GM19438 (cell line): ENCODE results near the gene LRFN5.
"Not testable (repeated sequence)": the region's sequence is repeated elsewhere in the genome, so short reads cannot be mapped to it uniquely, and the experiment has no call there.

Experiments
- ATAC-seq: cut with Tn5 transposase; IDR thresholded peaks from one replicate; pipeline ENCODE4 v1.9.1; 2021; ENCODE audit warnings: low read depth; ENCODE audit not compliant: unreplicated experiment

LRFN5 gene

DNA sequence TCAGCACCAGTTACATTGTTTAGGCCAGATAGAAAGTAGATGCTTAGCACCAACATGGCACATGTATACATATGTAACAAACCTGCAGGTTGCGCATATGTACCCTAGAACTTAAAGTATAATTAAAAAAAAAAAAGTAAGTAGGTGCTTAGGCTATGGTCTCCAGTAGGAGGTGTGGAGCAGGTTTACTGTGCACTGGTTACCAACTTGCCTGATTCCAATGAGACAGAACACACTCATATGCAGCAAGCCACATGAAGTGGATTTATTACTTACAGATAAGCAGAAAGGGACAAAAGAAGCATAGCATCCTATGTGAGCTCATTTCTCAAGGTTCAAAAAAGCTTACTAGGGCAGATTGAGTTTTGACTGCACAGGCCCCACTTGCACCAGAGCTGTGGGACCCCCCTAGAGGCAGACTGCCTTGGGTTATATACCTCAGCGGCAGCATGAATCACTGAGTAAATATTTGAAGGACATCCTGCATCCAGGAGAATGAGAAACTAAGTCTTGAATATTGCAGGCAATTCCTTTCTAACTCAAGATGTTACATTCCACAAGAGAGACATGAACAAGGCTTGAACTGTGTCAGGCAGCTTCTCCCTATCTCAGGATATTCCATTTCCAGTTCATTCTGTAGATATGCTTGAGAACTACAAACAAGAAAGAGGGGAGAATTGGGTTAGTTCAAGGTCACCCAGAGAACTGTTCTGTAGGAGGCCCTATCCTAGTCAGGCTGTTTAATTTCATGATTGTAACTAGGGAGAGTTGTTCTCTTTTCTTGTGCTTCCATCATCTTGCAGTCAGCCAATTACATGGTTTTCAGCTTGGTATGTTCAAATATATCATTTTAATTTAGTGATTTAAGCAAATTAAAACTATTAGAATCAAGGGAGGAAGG lies 30.1 kb downstream of the LRFN5 start:
- ATAC-seq, result no peak

DNA sequence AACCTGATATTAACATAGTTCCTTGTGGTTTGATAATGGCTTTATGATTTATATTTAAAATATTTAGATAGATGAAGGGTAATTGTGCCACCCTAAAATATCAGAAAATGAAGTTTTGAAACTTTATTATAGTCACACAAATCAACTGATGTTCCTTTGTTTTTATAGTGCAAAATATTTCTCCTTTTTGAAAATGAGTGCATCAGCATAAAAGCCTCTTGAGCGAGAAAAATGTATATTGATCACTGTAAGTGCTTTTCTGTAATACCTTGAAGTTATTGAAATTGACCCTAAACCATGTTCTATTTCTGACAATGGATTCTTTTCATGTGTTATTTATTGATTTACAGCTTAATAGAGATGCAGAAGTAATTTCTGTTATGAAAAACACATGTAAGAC lies 35.0 kb downstream of the LRFN5 start:
- no peak for ATAC-seq

DNA sequence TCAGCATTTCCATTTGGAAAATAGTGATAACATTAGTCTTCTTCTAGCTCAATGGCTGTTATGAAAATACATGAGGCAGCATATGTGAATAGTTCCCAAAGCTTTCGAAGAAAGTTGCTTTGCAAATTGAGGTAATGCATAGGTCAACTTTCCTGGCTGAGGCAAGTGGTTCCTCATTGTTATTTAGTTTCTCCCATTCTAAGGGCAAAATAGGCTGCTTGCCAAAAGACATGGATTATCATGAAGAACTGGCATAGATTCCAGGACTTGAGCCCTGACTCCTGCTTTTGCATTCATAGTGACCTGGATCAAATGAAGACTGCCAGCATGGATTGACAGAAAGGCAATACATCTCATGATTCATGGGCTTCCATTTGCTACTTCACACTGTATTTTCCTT lies 35.7 kb downstream of the LRFN5 start:
- ATAC-seq, result no peak

DNA sequence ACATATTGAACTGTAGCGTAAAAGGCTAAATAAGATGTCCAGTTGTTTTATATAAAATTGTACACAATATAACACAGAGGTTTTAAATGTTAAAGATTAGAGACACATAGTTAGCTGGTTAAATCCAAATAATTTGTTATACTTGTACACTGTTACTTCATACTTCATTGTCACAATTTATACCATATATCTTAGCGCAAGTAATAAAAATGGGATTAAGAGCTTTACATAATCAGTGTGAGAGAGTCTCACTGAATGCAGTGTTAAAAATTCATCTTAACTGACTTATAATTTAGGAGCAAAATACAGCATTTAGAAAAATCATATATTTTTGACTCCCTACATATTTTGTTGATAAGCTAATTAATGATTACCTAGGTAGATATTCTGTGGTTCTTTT lies 36.1 kb downstream of the LRFN5 start:
- ATAC-seq, result no peak

DNA sequence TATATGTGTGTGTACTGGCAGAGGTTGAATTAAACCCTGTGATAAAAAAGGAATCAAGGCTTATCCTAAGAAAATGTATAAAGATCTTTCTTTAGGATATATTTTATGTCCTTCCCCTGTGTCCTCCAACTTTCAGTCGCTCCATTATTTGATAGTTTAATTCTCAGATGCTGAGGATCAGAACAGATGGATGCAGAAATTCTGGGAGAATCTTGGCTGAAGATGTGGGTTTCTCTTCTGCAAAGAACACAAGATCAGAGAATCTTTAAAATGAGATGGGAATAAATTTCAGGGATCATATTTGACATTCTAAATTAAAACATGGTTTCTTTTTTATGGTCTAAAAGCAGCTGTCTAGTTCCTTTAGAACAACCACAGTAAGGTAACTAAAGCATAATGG lies 37.9 kb downstream of the LRFN5 start:
- ATAC-seq, result no peak

DNA sequence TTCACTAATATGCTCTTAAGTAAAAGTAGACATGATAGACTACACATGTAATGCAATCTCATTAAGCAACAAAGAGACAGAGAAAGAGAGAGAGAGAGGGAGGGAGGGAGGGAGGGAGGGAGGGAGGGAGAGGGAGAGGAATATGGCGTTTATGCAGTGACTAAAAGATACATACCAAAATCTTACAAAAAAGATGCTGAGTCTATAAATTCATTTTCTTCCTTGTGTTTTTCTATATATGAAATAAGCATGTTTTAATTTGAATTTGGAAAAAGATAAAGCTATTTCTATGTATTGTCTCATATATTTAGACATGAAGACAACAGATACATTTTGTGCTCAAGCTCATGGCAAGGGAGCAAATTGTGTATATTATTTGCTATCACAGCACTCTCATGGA lies 44.1 kb downstream of the LRFN5 start:
- no peak for ATAC-seq

DNA sequence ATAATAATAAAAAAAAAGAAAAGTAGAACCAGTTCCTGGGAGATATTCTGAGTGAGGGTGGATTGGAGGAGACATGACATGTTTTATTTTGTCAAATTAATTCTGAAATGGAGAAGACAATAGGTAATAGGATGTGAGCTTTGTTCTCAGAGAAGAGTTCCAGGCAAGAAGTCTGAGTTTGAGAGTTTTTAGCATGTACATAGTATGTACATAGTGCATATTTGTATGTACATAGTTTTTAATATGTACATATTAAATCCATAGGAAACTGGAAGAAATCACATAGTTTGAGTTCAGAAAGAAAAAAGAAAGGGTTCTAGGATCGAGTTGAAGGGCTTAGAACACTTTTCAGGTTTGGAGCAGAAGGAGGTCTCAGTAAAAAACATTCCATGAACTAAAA lies 47.5 kb downstream of the LRFN5 start:
- ATAC-seq, result no peak

DNA sequence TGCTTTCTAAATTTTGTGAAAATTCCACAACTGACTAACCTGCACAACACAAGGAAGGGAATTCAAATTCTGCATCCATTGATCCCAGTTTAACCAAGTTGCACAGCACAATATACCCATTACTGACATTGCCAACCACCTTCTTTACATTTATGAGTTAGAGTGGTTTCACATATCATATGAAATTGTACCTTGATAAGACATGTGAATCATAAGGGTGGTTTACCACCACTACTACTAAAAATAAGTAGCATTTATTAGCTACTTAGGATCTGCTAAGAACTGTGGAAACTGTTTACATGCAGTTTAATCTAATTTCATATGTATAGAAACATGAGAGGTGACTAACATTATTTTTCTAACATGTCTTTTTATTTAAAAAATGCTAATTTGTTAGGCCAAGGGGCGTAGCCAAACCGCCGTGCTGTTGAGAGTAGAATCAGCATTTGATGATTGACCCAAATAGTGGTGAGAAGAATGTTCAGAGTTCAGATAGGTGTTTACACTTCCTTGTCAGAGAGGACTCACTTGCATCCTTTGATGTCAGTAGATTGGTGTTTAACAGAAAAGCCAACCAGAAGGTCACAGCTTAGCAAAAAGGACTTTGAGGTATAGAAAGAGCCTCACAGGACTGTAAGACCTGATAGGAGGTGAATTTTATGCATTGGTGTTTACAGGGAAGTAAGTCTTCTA lies 56.2 kb downstream of the LRFN5 start:
- ATAC-seq, result no peak

DNA sequence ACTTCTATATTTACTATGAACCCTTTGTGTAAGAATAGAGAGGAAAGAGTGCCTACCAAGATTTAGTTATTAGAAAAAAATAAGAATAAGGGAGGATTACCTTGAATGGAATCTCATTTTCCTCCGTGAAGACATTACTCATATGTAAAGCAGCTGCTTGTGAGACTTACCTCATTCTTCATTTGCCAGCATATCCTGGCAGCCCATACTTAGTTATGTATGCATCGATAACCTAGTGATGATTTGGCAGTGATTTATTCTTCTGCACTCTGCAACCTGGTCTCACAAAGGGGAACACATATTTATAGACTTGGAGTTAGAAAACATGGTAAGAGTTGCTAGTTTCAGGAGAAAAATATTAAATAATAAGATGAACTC lies 56.8 kb downstream of the LRFN5 start:
- ATAC-seq, result no peak

DNA sequence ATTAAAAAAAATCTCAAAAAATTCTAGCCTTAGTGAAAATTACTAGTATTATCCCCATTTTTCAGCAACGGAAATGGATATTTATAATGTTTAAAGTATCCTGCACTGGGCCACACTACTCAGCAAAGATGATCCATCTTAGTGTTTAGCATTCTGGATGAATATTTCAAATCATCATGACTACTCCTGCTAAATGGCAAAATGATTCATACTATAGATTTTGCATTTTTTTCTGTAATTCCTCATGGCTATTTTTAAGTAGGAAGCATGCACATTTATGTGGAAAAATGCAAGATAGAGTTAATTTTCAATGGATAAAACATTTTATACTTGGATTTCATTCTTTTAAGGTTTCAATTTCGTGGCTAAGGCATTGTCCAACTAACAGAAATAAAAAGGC lies 59.6 kb downstream of the LRFN5 start:
- ATAC-seq, result no peak

DNA sequence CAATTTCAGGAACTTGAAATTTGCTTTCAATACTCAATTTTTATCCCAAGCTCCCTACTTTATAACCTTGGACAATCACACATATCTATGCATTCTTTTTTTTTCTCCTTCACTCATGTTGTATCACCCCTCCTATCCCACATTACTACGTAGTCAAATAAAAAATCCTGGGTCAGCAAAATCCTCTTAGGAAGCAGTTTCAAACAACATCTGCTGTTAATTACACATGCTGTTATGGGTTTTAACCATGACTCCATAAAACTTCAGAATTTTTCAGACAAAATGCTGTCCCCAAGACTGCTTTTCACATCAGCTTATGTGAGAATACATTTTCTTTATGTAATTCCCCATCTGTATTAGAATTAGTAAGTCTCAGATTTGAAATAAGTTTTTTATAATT lies 61.7 kb downstream of the LRFN5 start:
- ATAC-seq, result no peak

DNA sequence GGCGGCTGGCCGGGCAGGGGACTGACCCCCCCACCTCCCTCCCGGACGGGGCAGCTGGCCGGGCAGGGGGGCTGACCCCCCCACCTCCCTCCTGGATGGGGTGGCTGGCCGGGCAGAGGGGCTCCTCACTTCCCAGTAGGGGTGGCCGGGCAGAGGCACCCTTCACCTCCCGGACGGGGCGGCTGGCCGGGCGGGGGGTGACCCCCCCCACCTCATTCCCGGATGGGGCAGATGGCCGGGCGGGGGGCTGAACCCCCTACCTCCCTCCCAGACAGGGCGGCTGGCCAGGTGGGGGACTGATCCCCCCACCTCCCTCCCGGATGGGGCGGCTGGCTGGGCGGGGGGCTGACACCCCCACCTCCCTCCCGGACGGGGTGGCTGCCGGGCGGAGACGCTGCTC lies 66.9 kb downstream of the LRFN5 start:
- not testable (repeated sequence) for ATAC-seq

DNA sequence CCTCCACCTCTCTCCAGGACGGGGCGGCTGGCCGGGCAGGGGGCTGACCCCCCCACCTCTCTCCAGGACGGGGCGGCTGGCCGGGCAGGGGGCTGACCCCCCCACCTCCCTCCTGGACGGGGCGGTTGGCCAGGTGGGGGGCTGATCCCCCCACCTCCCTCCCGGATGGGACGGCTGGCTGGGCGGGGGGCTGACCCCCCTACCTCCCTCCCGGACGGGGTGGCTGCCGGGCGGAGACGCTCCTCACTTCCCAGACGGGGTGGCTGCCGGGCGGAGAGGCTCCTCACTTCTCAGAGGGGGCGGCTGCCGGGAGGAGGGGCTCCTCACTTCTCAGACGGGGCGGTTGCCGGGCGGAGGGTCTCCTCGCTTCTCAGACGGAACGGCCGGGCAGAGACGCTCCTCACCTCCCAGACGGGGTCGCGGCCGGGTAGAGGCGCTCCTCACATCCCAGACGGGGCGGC lies 67.9 kb downstream of the LRFN5 start:
- ATAC-seq, result not testable (repeated sequence)

DNA sequence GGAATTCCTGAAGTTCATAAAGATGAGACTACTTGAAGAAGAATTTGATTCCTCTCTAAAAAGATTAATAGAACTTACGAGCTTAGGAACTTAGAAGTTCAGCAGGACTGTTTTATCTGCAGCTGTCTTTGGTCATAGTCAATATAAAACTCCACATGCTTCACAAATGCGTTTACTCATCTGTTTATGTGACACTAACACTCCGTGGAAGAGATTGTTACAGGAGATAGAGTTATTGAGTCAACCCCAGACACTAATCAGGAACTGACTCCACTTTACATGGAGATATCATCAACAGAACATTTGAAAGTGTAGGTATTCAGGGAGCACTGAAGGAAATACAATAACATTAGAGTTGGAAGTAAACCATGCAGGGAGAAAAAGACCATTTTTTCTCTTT lies 92.8 kb downstream of the LRFN5 start:
- no peak for ATAC-seq

DNA sequence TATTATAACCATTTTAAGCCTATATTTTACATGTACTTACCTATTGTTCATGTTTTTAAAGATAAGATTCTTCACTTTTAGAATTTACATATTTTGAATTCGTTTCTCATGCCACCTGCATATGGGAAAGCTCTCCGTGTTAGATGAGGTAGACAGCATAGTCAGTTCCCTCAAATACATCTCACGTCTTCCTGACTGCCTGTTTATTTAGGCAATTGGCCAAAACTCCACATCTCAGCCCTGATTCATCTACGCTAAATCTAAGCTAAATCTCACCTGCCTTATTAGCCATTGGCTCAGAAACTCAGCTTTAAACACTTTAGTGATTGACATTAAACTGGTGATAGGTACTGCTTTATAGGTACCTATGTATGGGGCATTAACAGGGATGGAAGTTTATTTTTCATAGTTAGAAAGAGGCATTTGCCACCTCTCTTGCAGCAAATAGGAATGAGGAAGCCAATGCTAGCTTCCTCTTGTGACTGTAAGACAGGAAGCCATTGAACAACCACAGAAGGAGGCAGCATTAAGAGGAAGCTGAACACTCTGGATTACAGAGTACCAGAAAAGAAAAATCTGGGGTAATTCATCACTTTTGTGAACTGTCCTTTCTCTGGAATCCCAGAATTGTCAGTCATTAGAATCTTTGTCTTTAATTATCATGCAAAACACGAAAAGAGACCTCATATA lies 111.9 kb downstream of the LRFN5 start:
- no peak for ATAC-seq

DNA sequence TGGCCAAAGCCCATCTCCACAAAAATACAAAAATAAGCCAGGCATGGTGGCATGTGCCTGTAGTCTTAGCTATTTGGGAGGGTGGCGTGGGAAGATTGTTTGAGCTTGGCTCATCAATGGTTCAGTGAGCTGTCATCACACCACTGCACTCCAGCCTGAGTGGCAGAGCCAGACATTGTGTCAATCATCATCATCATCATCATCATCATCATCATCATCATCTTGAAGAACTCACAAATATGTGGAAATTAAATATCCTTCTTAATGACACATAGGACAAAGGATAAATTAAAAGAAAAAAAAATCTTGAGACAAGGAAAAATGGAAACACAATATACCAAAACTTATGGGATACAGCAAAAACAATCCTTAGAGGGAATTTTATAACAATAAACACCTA lies 132.5 kb downstream of the LRFN5 start:
- ATAC-seq, result no peak

DNA sequence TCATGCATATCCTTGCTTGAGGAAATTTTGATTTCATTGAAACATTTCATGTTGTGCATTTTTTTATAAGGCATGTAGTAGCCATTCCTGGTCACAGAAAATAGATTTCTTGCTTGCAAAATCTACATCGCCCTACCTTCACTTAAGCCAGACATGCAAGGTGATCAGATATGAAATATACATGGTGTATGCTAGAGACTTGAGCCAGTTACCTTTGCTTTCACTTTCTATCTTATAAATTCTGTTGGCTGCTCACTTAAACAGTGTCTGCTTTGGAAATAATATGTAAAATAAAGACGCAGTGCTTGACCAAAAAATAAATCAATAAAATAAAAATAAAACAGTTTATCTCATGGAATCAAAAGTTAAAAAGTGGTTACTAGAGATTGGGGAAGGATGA lies 136.5 kb downstream of the LRFN5 start:
- no peak for ATAC-seq

DNA sequence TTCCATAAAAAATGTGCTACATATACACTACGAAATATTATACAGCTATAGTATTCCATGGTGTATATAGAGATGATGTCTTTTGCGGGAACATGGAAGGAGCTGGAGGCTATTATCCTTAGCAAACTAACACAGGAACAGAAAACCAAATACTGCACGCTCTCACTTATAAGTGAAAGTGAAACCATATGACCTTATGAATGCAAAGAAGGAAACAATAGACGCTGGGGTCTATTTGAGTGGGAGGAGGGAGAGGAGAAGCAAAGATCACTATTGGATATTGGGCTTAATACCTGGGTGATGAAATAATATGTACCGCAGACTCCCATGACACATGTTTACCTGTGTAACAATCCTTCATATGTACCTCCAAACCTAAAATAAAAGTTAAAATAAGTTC lies 142.8 kb downstream of the LRFN5 start:
- ATAC-seq, result peak; percentile 74

DNA sequence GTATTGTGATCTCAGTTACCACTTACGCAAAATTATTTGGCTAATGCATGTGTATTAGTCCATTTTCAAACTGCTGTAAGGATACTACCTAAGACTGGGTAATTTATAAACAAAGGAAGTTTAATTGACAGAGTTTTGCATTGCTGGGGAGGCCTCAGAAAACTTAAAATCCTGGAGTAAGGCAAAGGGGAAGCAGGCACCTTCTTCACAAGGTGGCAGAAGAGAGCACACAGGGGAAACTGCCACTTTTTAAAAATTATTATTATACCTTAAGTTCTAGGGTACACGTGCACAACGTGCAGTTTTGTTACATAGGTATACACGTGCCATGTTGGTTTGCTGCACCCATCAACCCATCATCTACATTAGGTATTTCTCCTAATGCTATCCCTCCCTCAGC lies 143.9 kb downstream of the LRFN5 start:
- not testable (repeated sequence) for ATAC-seq

DNA sequence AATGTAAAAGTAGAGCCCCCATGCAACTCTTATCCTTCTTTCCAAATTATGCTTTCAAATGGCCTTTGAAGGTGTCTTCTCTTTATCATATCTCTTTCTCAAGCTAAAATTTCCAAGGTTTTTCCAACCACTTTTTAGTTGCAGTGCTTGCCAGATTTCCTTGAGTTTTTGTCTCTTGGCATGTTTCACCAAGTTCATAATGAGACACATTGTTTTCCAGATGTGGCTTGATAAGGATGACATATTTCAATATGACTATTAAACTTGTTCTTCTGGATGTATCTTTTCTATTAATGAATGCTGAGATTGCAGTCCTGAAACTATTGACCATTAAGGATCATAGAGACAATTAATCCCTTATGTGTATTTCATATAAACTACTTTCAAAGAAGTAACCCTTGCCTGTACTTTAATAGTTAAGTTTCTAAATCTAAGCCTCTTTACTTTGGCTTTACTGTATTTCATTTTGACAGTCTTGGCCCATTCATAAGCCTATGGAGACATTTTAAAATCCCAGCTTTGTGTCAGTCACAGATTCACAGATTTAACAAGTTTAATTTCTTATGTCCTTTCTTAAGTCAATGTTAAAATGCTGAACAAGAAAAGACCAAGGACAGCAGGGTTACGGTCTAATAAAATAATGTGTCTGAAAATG lies 151.5 kb downstream of the LRFN5 start:
- no peak for ATAC-seq

DNA sequence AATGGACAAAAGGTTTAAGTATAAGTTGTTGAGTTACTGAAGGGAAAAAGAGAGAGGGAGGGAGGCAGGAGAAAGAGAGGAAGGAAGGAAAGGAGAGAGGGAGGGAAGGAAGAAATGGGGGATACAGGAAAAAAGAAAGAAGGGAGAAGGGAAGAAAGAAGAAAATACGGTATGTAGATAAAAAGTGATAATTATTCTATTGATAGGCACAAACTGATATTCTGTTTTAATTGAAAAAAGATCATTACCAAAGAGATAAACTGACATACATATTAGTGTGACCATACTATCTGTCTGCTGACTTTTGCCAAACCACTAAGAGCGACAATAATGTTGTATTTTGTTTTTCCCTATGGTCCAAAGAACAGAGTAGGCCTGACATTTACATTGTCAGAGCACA lies 154.5 kb downstream of the LRFN5 start:
- no peak for ATAC-seq
